ENCODE results near the gene MAP4K4. TPM values are rescaled to one million over a fixed set of nuclear protein-coding genes. Genes with fewer than 3 reads are reported as not detected.
A peak's percentile ranks its signal among the peaks of the same experiment; 100 is the strongest.

MAP4K4 gene
- total and polyA plus RNA-seq, 2 of the 4 experiments (the other 2 are of a cell fraction) = 89.4 to 124 TPM

GRCh38 chr2:101846973-101847372 is 149.5 kb downstream of the MAP4K4 start:
- no peaks in the 10 kb centered on the region for H3K9me3 ChIP-seq (ENCODE audit: control insufficient read depth, insufficient read depth, low read length)
- no peak overlapping the region for H2AK5ac ChIP-seq (ENCODE audit: low read depth, low read length)
- no peak overlapping the region for H2BK5ac ChIP-seq (ENCODE audit: low read depth, low read length, poor library complexity, severe bottlenecking)
- no CpG with 5 or more reads among the region's 3 CpGs for WGBS, 2 experiments (ENCODE audit: extremely low coverage in 2 of 2, insufficient read length in 1 of 2)
- DNase-seq = peak; percentile 36
- H2AFZ ChIP-seq (replicated peaks; ENCODE audit: low read length, poor library complexity) = no peak overlapping the region
- no peak overlapping the region for H3K4ac ChIP-seq (ENCODE audit: low read depth, low read length)
- H4K8ac ChIP-seq (ENCODE audit: low read depth in 2 of 2, low read length in 2 of 2) = no peak overlapping the region
- H2BK20ac ChIP-seq (ENCODE audit: low read depth, low read length) = no peak overlapping the region
- in situ Hi-C loops (cut with MboI; ENCODE audit: low sequenced_read_pairs) = loop anchor here (10.0 kb wide), 2 partner anchors 322 to 422 kb away; no protein-coding TSS in a partner anchor
- no peak for ATAC-seq (ENCODE audit: low read depth)
- H3K27me3 ChIP-seq (ENCODE audit: control insufficient read depth, insufficient read depth, low read length) = no peaks in the 10 kb centered on the region
- H2BK120ac ChIP-seq (ENCODE audit: low read depth, low read length) = no peak overlapping the region
- H3K14ac ChIP-seq (replicated peaks; ENCODE audit: low read depth, low read length) = no peak overlapping the region
- TF ChIP-seq CHD1 (IDR thresholded peaks at IDR 0.05; ENCODE audit: low read depth, low read length) (no peak), CEBPB (IDR thresholded peaks at IDR 0.05; ENCODE audit: low read depth, low read length) (no peak), MAZ (IDR thresholded peaks at IDR 0.05; ENCODE audit: borderline replicate concordance, low read depth, low read length) (no peak), MAFK (IDR thresholded peaks at IDR 0.05; ENCODE audit: low read depth, low read length) (no peak), BHLHE40 (IDR thresholded peaks at IDR 0.05; ENCODE audit: low read depth, low read length) (no peak), FOS (IDR thresholded peaks at IDR 0.05; ENCODE audit: low read depth, low read length) (no peak), RAD21 (IDR thresholded peaks at IDR 0.05; ENCODE audit: low read length) (no peak), RFX5 (IDR thresholded peaks at IDR 0.05; ENCODE audit: low read depth, low read length) (no peak), POLR2A (IDR thresholded peaks at IDR 0.05; ENCODE audit: low read depth, low read length) (no peak)
- ChIA-PET POLR2A (ENCODE audit: unreplicated experiment) (no interaction called here), CTCF (no interaction called here)
- no peak overlapping the region for H2AK9ac ChIP-seq (replicated peaks; ENCODE audit: low read depth, low read length, poor library complexity)
- dilution Hi-C loops (cut with HindIII; ENCODE audit: low sequenced_read_pairs, unreplicated experiment) = no loop called here
- peaks cover 26% of the 10 kb centered on the region; the same call in 1 of the 2 replicates for H4K20me1 ChIP-seq (ENCODE audit: insufficient read depth, low read length)
- H3K36me3 ChIP-seq (ENCODE audit: control insufficient read depth, insufficient read depth, low read length) = peaks cover 24% of the 10 kb centered on the region
- H4K91ac ChIP-seq (ENCODE audit: insufficient read depth, low read depth, low read length) = no peak overlapping the region
- no peak overlapping the region for H3K18ac ChIP-seq (ENCODE audit: low read depth, low read length)
- no peak overlapping the region for H3K4me3 ChIP-seq (ENCODE audit: insufficient read depth, low read depth, low read length)
- H3K4me2 ChIP-seq (ENCODE audit: low read depth, low read length) = no peak overlapping the region
- H4K5ac ChIP-seq (ENCODE audit: low read depth, low read length) = no peak overlapping the region
- no peak overlapping the region for H3K56ac ChIP-seq (ENCODE audit: extremely low read depth, insufficient read depth, low read length)
- BruUV-seq (replicated peaks) = no TSS peak
- H3K4me1 ChIP-seq (ENCODE audit: control insufficient read depth, insufficient read depth, low read length) = peaks cover 21% of the 10 kb centered on the region
- no peak overlapping the region for H3K27ac ChIP-seq (ENCODE audit: insufficient read depth, low read length)
- H3K23ac ChIP-seq (ENCODE audit: low read depth, low read length) = no peak overlapping the region; the same call in 1 of the 2 replicates
- peaks cover 37 to 81% of the 10 kb centered on the region in 2 experiments for H3K79me1 ChIP-seq (ENCODE audit: low read depth in 1 of 2, low read length in 2 of 2)
- H3K9ac ChIP-seq (ENCODE audit: low read depth, low read length) = no peak overlapping the region
- H3K9me1 ChIP-seq (ENCODE audit: insufficient read depth, low read length) = peaks cover 27% of the 10 kb centered on the region
- no peak overlapping the region for H2BK15ac ChIP-seq (ENCODE audit: low read depth, low read length)
- intact Hi-C loops (cut with micrococcal nuclease) = no loop called here
